ENCODE data around the gene DOCK8. TPM values are rescaled to one million over a fixed set of nuclear protein-coding genes. Genes with fewer than 3 reads are reported as not detected.

The DOCK8 gene
- polyA plus RNA-seq, 1 donor (not counting 4 experiments of a cell fraction or from before 2014, with no cell fraction given): 1.5 TPM

DNA sequence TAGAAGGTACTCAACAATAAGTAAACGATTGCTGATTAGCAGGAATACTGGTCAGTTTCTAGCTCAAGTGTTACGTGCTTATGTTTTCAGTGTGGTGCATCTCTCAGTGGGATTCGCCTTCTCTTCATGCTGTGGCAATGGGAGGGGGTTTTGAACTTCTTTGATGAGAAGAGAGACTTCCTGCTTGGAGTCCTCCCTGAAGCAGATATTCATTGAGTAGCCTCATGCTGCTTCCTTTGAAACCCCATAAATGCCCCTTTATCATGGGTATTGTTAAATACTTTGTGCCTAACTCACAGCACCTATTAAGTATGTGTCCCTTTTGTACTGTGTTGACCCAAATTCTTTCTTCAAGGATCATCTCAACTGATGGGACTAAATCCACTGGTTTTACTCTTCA is 116.5 kb downstream of the DOCK8 start:
- H3K4me1 ChIP-seq (ENCODE audit: control insufficient read depth, extremely low read depth, insufficient read depth, low read length): no peaks in the 10 kb centered on the region
- no peak overlapping the region for H3K27ac ChIP-seq (ENCODE audit: control insufficient read depth, insufficient read depth, low read length)
- H3K4me3 ChIP-seq (ENCODE audit: control insufficient read depth in 2 of 3, extremely low read depth in 1 of 3, insufficient read depth in 2 of 3, low read depth in 1 of 3, low read length in 3 of 3): no peak overlapping the region
- no peak for DNase-seq (ENCODE audit: low read depth, low spot score)
- H3K9ac ChIP-seq (ENCODE audit: control insufficient read depth, extremely low read depth, insufficient read depth, low read length): no peak overlapping the region
- no peak overlapping the region for H3K4me2 ChIP-seq (ENCODE audit: control insufficient read depth, extremely low read depth, insufficient read depth, low read depth, low read length)
- H3K79me2 ChIP-seq (ENCODE audit: control insufficient read depth, insufficient read depth, low read length): no peaks in the 10 kb centered on the region
- H3K9me3 ChIP-seq (ENCODE audit: control insufficient read depth, low read depth, low read length): no peaks in the 10 kb centered on the region
- no peaks in the 10 kb centered on the region for H3K27me3 ChIP-seq (ENCODE audit: control insufficient read depth, extremely low read depth, insufficient read depth, low read length)
- TF ChIP-seq, protein P1, sequence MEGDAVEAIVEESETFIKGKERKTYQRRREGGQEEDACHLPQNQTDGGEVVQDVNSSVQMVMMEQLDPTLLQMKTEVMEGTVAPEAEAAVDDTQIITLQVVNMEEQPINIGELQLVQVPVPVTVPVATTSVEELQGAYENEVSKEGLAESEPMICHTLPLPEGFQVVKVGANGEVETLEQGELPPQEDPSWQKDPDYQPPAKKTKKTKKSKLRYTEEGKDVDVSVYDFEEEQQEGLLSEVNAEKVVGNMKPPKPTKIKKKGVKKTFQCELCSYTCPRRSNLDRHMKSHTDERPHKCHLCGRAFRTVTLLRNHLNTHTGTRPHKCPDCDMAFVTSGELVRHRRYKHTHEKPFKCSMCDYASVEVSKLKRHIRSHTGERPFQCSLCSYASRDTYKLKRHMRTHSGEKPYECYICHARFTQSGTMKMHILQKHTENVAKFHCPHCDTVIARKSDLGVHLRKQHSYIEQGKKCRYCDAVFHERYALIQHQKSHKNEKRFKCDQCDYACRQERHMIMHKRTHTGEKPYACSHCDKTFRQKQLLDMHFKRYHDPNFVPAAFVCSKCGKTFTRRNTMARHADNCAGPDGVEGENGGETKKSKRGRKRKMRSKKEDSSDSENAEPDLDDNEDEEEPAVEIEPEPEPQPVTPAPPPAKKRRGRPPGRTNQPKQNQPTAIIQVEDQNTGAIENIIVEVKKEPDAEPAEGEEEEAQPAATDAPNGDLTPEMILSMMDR (optimal IDR thresholded peaks at IDR 0.05 in 1 of 3, IDR thresholded peaks at IDR 0.05 in 1 of 3, conservative IDR thresholded peaks at IDR 0.05 in 1 of 3; ENCODE audit: extremely low read depth in 1 of 3, insufficient read depth in 2 of 3, low read length in 3 of 3): no peak
- no peak for TF ChIP-seq EZH2 (IDR thresholded peaks at IDR 0.05; ENCODE audit: low read length)
- no peak for FAIRE-seq
- no peaks in the 10 kb centered on the region for H3K9me1 ChIP-seq (ENCODE audit: control insufficient read depth, extremely low read depth, insufficient read depth, low read length)
- H4K20me1 ChIP-seq (ENCODE audit: control insufficient read depth, extremely low read depth, insufficient read depth, low read length): no peaks in the 10 kb centered on the region
- no peaks in the 10 kb centered on the region for H3K36me3 ChIP-seq (ENCODE audit: control insufficient read depth in 2 of 2, extremely low read depth in 1 of 2, insufficient read depth in 2 of 2, low read length in 2 of 2)
- H2AFZ ChIP-seq (ENCODE audit: control insufficient read depth, low read length): no peak overlapping the region
- dilution Hi-C loops (cut with MboI; ENCODE audit: extremely low pct_ligation_motif_present, low sequenced_read_pairs): no loop called here

DNA sequence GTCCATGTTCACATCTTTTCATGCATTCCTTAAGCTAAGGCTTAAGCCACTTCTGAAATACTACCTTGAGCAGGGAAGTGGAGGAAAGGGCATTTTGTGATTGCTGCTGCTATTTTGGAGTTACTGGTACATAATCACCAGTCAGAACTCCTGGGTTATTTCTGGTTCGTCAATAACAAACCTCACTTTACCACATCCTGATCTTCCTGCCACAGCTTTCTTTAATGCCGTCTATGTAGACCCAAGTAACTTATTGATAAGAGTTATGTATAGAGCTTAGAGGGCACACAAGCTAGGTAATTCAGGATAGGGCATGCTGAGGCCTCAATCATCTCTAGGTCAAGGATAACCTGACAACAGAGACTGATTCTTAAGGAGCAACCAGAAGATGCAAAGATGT is 120.7 kb downstream of the DOCK8 start:
- DNase-seq (ENCODE audit: low read depth, low spot score): no peak
- Histone ChIP-seq H3K9me3 (ENCODE audit: control insufficient read depth, low read depth, low read length) (no peaks in the 10 kb centered on the region), H3K9ac (ENCODE audit: control insufficient read depth, extremely low read depth, insufficient read depth, low read length) (no peak overlapping the region), H3K79me2 (ENCODE audit: control insufficient read depth, insufficient read depth, low read length) (no peaks in the 10 kb centered on the region), H3K4me2 (ENCODE audit: control insufficient read depth, extremely low read depth, insufficient read depth, low read depth, low read length) (no peak overlapping the region), H3K27me3 (ENCODE audit: control insufficient read depth, extremely low read depth, insufficient read depth, low read length) (no peaks in the 10 kb centered on the region), H2AFZ (ENCODE audit: control insufficient read depth, low read length) (no peak overlapping the region), H3K9me1 (ENCODE audit: control insufficient read depth, extremely low read depth, insufficient read depth, low read length) (no peaks in the 10 kb centered on the region), H3K4me1 (ENCODE audit: control insufficient read depth, extremely low read depth, insufficient read depth, low read length) (no peaks in the 10 kb centered on the region), H4K20me1 (ENCODE audit: control insufficient read depth, extremely low read depth, insufficient read depth, low read length) (no peaks in the 10 kb centered on the region), H3K36me3 (ENCODE audit: control insufficient read depth in 2 of 2, extremely low read depth in 1 of 2, insufficient read depth in 2 of 2, low read length in 2 of 2) (no peaks in the 10 kb centered on the region), H3K4me3 (ENCODE audit: control insufficient read depth in 2 of 3, extremely low read depth in 1 of 3, insufficient read depth in 2 of 3, low read depth in 1 of 3, low read length in 3 of 3) (no peak overlapping the region), H3K27ac (ENCODE audit: control insufficient read depth, insufficient read depth, low read length) (no peak overlapping the region)
- dilution Hi-C loops (cut with MboI; ENCODE audit: extremely low pct_ligation_motif_present, low sequenced_read_pairs): no loop called here
- no peak for FAIRE-seq
- TF ChIP-seq, protein P1 (optimal IDR thresholded peaks at IDR 0.05 in 1 of 3, IDR thresholded peaks at IDR 0.05 in 1 of 3, conservative IDR thresholded peaks at IDR 0.05 in 1 of 3; ENCODE audit: extremely low read depth in 1 of 3, insufficient read depth in 2 of 3, low read length in 3 of 3): no peak
- no peak for TF ChIP-seq EZH2 (IDR thresholded peaks at IDR 0.05; ENCODE audit: low read length)
